Mesenchymal stem cell (in vitro differentiated cells and primary cell): ENCODE results near the gene ACSS1.

Experiments used
- DNase-seq: peaks from one replicate; pipeline ENCODE4 v3.0.0-alpha.2; 2013
- H2AFZ ChIP-seq: one replicate; pipeline ENCODE4 v1.6.1; 2013; ENCODE audit warnings: low read depth, mild to moderate bottlenecking, control low read depth, inconsistent platforms, low read length, moderate library complexity
- H2AK5ac ChIP-seq: 2 replicates; pipeline ENCODE4 v1.6.1; 2013; ENCODE audit warnings: low read length, moderate library complexity, mild to moderate bottlenecking, inconsistent platforms; ENCODE audit not compliant: severe bottlenecking
- H2BK120ac ChIP-seq: one replicate; pipeline ENCODE4 v1.6.1; 2013; ENCODE audit warnings: low read depth, mild to moderate bottlenecking, inconsistent platforms, low read length, moderate library complexity
- H2BK12ac ChIP-seq, 2 experiments: one replicate each; pipeline ENCODE4 v1.6.1; 2013; ENCODE audit warnings: inconsistent platforms in 2 of 2, low read length in 2 of 2, mild to moderate bottlenecking in 2 of 2, moderate library complexity in 2 of 2, control low read depth in 1 of 2
- H2BK15ac ChIP-seq: one replicate; pipeline ENCODE4 v1.6.1; 2013; ENCODE audit warnings: mild to moderate bottlenecking, low read depth, inconsistent platforms; ENCODE audit not compliant: poor library complexity, severe bottlenecking
- H2BK5ac ChIP-seq: 2 replicates; pipeline ENCODE4 v1.6.1; 2013; ENCODE audit warnings: low read depth, mild to moderate bottlenecking, low read length, control low read depth, inconsistent platforms; ENCODE audit not compliant: poor library complexity, severe bottlenecking
- H3K14ac ChIP-seq, 2 experiments: one replicate each; pipeline ENCODE4 v1.6.1; 2013; ENCODE audit warnings: inconsistent platforms in 2 of 2, low read length in 2 of 2, control low read depth in 1 of 2, mild to moderate bottlenecking in 1 of 2, moderate library complexity in 1 of 2
- H3K18ac ChIP-seq, 2 experiments: one replicate each; pipeline ENCODE4 v1.6.1; 2013; ENCODE audit warnings: inconsistent platforms in 2 of 2, low read length in 2 of 2, control low read depth in 1 of 2, low read depth in 1 of 2, mild to moderate bottlenecking in 1 of 2
- H3K23ac ChIP-seq, 2 experiments: one replicate each; pipeline ENCODE4 v1.6.1; 2013; ENCODE audit warnings: inconsistent platforms in 2 of 2, low read length in 2 of 2, mild to moderate bottlenecking in 2 of 2, moderate library complexity in 2 of 2, control low read depth in 1 of 2
- H3K27ac ChIP-seq: 2 replicates; pipeline ENCODE4 v1.5.1; 2013; ENCODE audit warnings: mild to moderate bottlenecking, moderate library complexity, low read length, control low read depth, inconsistent platforms; ENCODE audit not compliant: poor library complexity, severe bottlenecking
- H3K27me3 ChIP-seq, 2 experiments: 2 replicates each; pipeline versions ENCODE4 v1.6.1 to v1.7.0; 2013; ENCODE audit warnings: low read length in 2 of 2, mild to moderate bottlenecking in 2 of 2, moderate library complexity in 2 of 2, control low read depth in 1 of 2, inconsistent platforms in 1 of 2; ENCODE audit not compliant: control insufficient read depth in 1 of 2, insufficient read depth in 1 of 2
- H3K36me3 ChIP-seq, 2 experiments: 2 replicates each; pipeline versions ENCODE4 v1.6.1 to v1.7.0; 2013; ENCODE audit warnings: low read length in 2 of 2, control low read depth in 1 of 2, inconsistent platforms in 1 of 2, low read depth in 1 of 2, mild to moderate bottlenecking in 1 of 2; ENCODE audit not compliant: insufficient read depth in 2 of 2, control insufficient read depth in 1 of 2
- H3K4ac ChIP-seq, 2 experiments: one replicate each; pipeline ENCODE4 v1.6.1; 2013; ENCODE audit warnings: inconsistent platforms in 2 of 2, low read length in 2 of 2, mild to moderate bottlenecking in 2 of 2, moderate library complexity in 2 of 2, control low read depth in 1 of 2, low read depth in 1 of 2
- H3K4me1 ChIP-seq: 2 replicates; pipeline ENCODE4 v1.6.1; 2013; ENCODE audit warnings: low read depth, low read length, control low read depth; ENCODE audit not compliant: control insufficient read depth, insufficient read depth
- H3K4me2 ChIP-seq: 2 replicates; pipeline ENCODE4 v1.6.1; 2013; ENCODE audit warnings: low read length, mild to moderate bottlenecking, inconsistent platforms; ENCODE audit not compliant: poor library complexity, severe bottlenecking
- H3K4me3 ChIP-seq, 2 experiments: 2 replicates each; pipeline versions ENCODE4 v1.5.1 to v1.7.0; 2013; ENCODE audit warnings: low read length in 2 of 2, mild to moderate bottlenecking in 2 of 2, control low read depth in 1 of 2, low read depth in 1 of 2; ENCODE audit not compliant: insufficient read depth in 1 of 2
- H3K79me1 ChIP-seq: replicated peaks from 2 replicates; pipeline ENCODE4 v1.6.1; 2013; ENCODE audit warnings: mild to moderate bottlenecking, control low read depth, low read length, inconsistent platforms; ENCODE audit not compliant: poor library complexity, severe bottlenecking
- H3K9ac ChIP-seq: 2 replicates; pipeline ENCODE4 v1.7.0; 2013; ENCODE audit warnings: mild to moderate bottlenecking, low read length, moderate library complexity
- H3K9me3 ChIP-seq: 2 replicates; pipeline ENCODE4 v1.7.0; 2013; ENCODE audit warnings: mild to moderate bottlenecking, low read length; ENCODE audit not compliant: control insufficient read depth
- H4K8ac ChIP-seq: one replicate; pipeline ENCODE4 v1.6.1; 2013; ENCODE audit warnings: inconsistent platforms, mild to moderate bottlenecking, low read length, moderate library complexity
- H4K91ac ChIP-seq: one replicate; pipeline ENCODE4 v1.6.1; 2013; ENCODE audit warnings: mild to moderate bottlenecking, low read length, inconsistent platforms
- WGBS: methylation state at CpG from one replicate; pipeline ENCODE4 v1.1.7; 2013; ENCODE audit warnings: mixed read lengths; 5-methylcytosine and 5-hydroxymethylcytosine counted together

The ACSS1 gene

GRCh38 chr20:25030007-25030648 lies 27.8 kb downstream of the ACSS1 start:
- no peak overlapping the region for H3K14ac ChIP-seq
- H4K8ac ChIP-seq, result no peak overlapping the region
- H2BK5ac ChIP-seq, result no peak overlapping the region
- H2BK120ac ChIP-seq, result no peak overlapping the region
- no peaks in the 10 kb centered on the region for H3K9me3 ChIP-seq
- H3K79me1 ChIP-seq, result no peaks in the 10 kb centered on the region
- no peak overlapping the region for H2AFZ ChIP-seq
- no peak overlapping the region for H3K18ac ChIP-seq
- no peak overlapping the region for H3K4me3 ChIP-seq
- H3K23ac ChIP-seq, result no peak overlapping the region
- no peak overlapping the region for H3K4me2 ChIP-seq
- H3K4me1 ChIP-seq, result no peaks in the 10 kb centered on the region
- H2BK15ac ChIP-seq, result no peak overlapping the region
- no peak for DNase-seq
- no peak overlapping the region for H2BK12ac ChIP-seq
- H3K36me3 ChIP-seq, result peaks cover 0 to 4% of the 10 kb centered on the region in 2 experiments
- no peak overlapping the region for H3K9ac ChIP-seq
- no peak overlapping the region for H3K27ac ChIP-seq
- WGBS, result 91% methylated on average over 5 of the region's 5 CpGs
- H3K4ac ChIP-seq, result no peak overlapping the region
- no peak overlapping the region for H2AK5ac ChIP-seq
- H4K91ac ChIP-seq, result no peak overlapping the region
- no peaks in the 10 kb centered on the region for H3K27me3 ChIP-seq

GRCh38 chr20:25025986-25026605 lies 31.8 kb downstream of the ACSS1 start:
- H4K8ac ChIP-seq, result no peak overlapping the region
- H3K23ac ChIP-seq, result no peak overlapping the region
- H3K4me1 ChIP-seq, result no peaks in the 10 kb centered on the region
- H3K18ac ChIP-seq, result no peak overlapping the region
- H3K4me3 ChIP-seq, result no peak overlapping the region
- no peak overlapping the region for H2AK5ac ChIP-seq
- H3K4ac ChIP-seq, result no peak overlapping the region
- no peak overlapping the region for H2BK5ac ChIP-seq
- H3K27me3 ChIP-seq, result no peaks in the 10 kb centered on the region
- WGBS, result 85% methylated on average over 4 of the region's 4 CpGs
- H3K27ac ChIP-seq, result no peak overlapping the region
- H3K79me1 ChIP-seq, result no peaks in the 10 kb centered on the region
- H2BK12ac ChIP-seq, result no peak overlapping the region
- peaks cover 0 to 5% of the 10 kb centered on the region in 2 experiments for H3K36me3 ChIP-seq
- no peak overlapping the region for H2BK120ac ChIP-seq
- H2BK15ac ChIP-seq, result no peak overlapping the region
- no peaks in the 10 kb centered on the region for H3K9me3 ChIP-seq
- H4K91ac ChIP-seq, result no peak overlapping the region
- H2AFZ ChIP-seq, result no peak overlapping the region
- no peak for DNase-seq
- H3K9ac ChIP-seq, result no peak overlapping the region
- no peak overlapping the region for H3K14ac ChIP-seq
- no peak overlapping the region for H3K4me2 ChIP-seq

- Histone ChIP-seq H3K79me1 (no peaks in the 10 kb centered on the region), H3K23ac (no peak overlapping the region), H3K9ac (no peak overlapping the region), H3K9me3 (no peaks in the 10 kb centered on the region), H3K27me3 (no peaks in the 10 kb centered on the region), H2AFZ (no peak overlapping the region), H4K91ac (no peak overlapping the region), H3K4ac (no peak overlapping the region), H3K18ac (no peak overlapping the region), H2BK12ac (no peak overlapping the region), H3K4me3 (no peak overlapping the region), H3K14ac (no peak overlapping the region), H3K36me3 (peaks cover 0 to 5% of the 10 kb centered on the region in 2 experiments), H2BK15ac (no peak overlapping the region), H3K27ac (no peak overlapping the region), H2BK5ac (no peak overlapping the region), H2BK120ac (no peak overlapping the region), H3K4me2 (no peak overlapping the region), H3K4me1 (no peaks in the 10 kb centered on the region), H2AK5ac (no peak overlapping the region), H4K8ac (no peak overlapping the region)
- DNase-seq, result no peak
- WGBS, result 71% methylated on average over 14 of the region's 14 CpGs
Measured at GRCh38 chr20:25025091-25025861, 32.7 kb downstream of the ACSS1 start.

GRCh38 chr20:25024171-25024570 lies 33.8 kb downstream of the ACSS1 start:
- H2BK15ac ChIP-seq, result no peak overlapping the region
- no peak for DNase-seq
- no peak overlapping the region for H2AFZ ChIP-seq
- H2BK120ac ChIP-seq, result no peak overlapping the region
- H3K27me3 ChIP-seq, result no peaks in the 10 kb centered on the region
- no peak overlapping the region for H3K4me2 ChIP-seq
- H3K9me3 ChIP-seq, result no peaks in the 10 kb centered on the region
- no peak overlapping the region for H3K14ac ChIP-seq
- no peak overlapping the region for H3K4me3 ChIP-seq
- H3K9ac ChIP-seq, result no peak overlapping the region
- H2BK12ac ChIP-seq, result no peak overlapping the region
- H2AK5ac ChIP-seq, result no peak overlapping the region
- no peaks in the 10 kb centered on the region for H3K4me1 ChIP-seq
- no peak overlapping the region for H3K4ac ChIP-seq
- H3K36me3 ChIP-seq, result peaks cover 0 to 5% of the 10 kb centered on the region in 2 experiments
- H4K8ac ChIP-seq, result no peak overlapping the region
- WGBS, result 88% methylated on average over 4 of the region's 4 CpGs
- H3K23ac ChIP-seq, result no peak overlapping the region
- H4K91ac ChIP-seq, result no peak overlapping the region
- H3K27ac ChIP-seq, result no peak overlapping the region
- H2BK5ac ChIP-seq, result no peak overlapping the region
- H3K79me1 ChIP-seq, result no peaks in the 10 kb centered on the region
- H3K18ac ChIP-seq, result no peak overlapping the region
